HL-60 (cell line): Measurements from ENCODE around the gene BNIP5.

Source experiments
- POLR2AphosphoS5 ChIP-seq: IDR thresholded peaks from 2 replicates; pipeline ENCODE4 v1.6.1; 2012; ENCODE audit warnings: low read depth
- TF ChIP-seq, protein P1 (sequence below): IDR thresholded peaks from one replicate; pipeline ENCODE4 v1.5.1; 2011; ENCODE audit warnings: low read length, control low read depth, inconsistent platforms; ENCODE audit not compliant: insufficient read depth
- TF ChIP-seq, protein P2 (sequence below): IDR thresholded peaks from 2 replicates; pipeline ENCODE4 v1.6.1; 2012; ENCODE audit warnings: low read depth; ENCODE audit not compliant: insufficient replicate concordance

DNA sequence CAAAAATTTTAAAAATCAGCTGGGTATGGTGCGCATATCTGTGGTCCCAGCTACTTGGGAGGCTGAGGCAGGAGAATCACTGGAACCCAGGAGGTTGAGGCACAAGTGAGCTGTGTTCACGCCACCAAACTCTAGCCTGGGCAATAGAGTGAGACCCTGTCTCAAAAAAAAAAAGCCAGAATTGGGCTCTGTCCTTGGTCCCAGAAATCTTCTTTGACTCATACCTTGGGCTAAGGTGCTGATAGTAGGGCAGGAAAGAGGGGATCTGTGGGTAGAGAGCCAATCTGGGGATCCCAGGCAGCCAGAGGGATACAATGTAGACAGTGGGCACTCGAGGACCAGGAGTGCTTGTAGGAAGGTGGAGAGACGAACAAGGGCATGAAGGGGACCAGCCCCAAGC, 37.5 kb upstream of the BNIP5 start:
- TF ChIP-seq, protein P1, sequence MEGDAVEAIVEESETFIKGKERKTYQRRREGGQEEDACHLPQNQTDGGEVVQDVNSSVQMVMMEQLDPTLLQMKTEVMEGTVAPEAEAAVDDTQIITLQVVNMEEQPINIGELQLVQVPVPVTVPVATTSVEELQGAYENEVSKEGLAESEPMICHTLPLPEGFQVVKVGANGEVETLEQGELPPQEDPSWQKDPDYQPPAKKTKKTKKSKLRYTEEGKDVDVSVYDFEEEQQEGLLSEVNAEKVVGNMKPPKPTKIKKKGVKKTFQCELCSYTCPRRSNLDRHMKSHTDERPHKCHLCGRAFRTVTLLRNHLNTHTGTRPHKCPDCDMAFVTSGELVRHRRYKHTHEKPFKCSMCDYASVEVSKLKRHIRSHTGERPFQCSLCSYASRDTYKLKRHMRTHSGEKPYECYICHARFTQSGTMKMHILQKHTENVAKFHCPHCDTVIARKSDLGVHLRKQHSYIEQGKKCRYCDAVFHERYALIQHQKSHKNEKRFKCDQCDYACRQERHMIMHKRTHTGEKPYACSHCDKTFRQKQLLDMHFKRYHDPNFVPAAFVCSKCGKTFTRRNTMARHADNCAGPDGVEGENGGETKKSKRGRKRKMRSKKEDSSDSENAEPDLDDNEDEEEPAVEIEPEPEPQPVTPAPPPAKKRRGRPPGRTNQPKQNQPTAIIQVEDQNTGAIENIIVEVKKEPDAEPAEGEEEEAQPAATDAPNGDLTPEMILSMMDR: no peak
- TF ChIP-seq, protein P2, sequence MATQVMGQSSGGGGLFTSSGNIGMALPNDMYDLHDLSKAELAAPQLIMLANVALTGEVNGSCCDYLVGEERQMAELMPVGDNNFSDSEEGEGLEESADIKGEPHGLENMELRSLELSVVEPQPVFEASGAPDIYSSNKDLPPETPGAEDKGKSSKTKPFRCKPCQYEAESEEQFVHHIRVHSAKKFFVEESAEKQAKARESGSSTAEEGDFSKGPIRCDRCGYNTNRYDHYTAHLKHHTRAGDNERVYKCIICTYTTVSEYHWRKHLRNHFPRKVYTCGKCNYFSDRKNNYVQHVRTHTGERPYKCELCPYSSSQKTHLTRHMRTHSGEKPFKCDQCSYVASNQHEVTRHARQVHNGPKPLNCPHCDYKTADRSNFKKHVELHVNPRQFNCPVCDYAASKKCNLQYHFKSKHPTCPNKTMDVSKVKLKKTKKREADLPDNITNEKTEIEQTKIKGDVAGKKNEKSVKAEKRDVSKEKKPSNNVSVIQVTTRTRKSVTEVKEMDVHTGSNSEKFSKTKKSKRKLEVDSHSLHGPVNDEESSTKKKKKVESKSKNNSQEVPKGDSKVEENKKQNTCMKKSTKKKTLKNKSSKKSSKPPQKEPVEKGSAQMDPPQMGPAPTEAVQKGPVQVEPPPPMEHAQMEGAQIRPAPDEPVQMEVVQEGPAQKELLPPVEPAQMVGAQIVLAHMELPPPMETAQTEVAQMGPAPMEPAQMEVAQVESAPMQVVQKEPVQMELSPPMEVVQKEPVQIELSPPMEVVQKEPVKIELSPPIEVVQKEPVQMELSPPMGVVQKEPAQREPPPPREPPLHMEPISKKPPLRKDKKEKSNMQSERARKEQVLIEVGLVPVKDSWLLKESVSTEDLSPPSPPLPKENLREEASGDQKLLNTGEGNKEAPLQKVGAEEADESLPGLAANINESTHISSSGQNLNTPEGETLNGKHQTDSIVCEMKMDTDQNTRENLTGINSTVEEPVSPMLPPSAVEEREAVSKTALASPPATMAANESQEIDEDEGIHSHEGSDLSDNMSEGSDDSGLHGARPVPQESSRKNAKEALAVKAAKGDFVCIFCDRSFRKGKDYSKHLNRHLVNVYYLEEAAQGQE: no peak
- TF ChIP-seq POLR2AphosphoS5: no peak
